Lower leg skin (tissue), 3 donors: ENCODE results near the gene KCNIP4.

Experiments used
- CTCF ChIP-seq, 3 donors: fragments of 450-650 bp; IDR thresholded peaks; one replicate each; pipeline ENCODE4 v1.5.1; 2016; ENCODE audit warnings: antibody characterized with exemption in 3 of 3, mild to moderate bottlenecking in 3 of 3, moderate library complexity in 2 of 3
- POLR2A ChIP-seq, 2 donors: fragments of 450-650 bp; IDR thresholded peaks; one replicate each; pipeline ENCODE4 v1.6.1; 2016 to 2017; ENCODE audit warnings: antibody characterized with exemption in 2 of 2, mild to moderate bottlenecking in 1 of 2, moderate library complexity in 1 of 2

DNA sequence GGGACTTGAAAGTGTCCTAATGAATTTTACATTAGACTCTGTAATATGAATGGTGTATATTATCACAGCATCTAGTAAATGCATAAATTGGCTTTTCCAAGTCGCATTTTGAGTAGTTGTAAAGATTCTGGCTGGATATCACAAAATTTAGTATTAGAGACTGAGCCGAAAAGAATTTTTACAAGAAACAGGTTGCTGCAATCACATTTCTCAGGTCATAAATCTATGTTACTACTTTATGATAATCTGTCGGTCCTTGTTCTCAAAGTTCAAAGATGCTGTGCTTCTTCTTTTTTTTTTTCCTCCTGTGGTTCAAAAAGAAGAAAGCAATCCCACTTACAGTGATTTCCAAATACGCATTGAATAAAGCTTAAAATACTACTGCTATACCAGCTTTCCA is 253.4 kb downstream of the KCNIP4 start:
- TF ChIP-seq CTCF (IDR thresholded peaks at IDR 0.05): no peak
- TF ChIP-seq POLR2A (IDR thresholded peaks at IDR 0.05): no peak
